Measurements from ENCODE around the gene KCNK3. TPM values are rescaled to one million over a fixed set of nuclear protein-coding genes. Genes with fewer than 3 reads are reported as not detected.
"Not testable (repeated sequence)": the region's sequence is repeated elsewhere in the genome, so short reads cannot be mapped to it uniquely, and the experiment has no call there.

The KCNK3 gene
- total and polyA plus RNA-seq, 2 experiments from 2014 or later, result 2.9 to 3.1 TPM

- H3K27me3 ChIP-seq, result no peaks in the 10 kb centered on the region
- H3K9me3 ChIP-seq (ENCODE audit: low read depth), result no peaks in the 10 kb centered on the region
- peaks cover 6% of the 10 kb centered on the region for H3K4me1 ChIP-seq (ENCODE audit: low read depth)
- TF ChIP-seq CTCF (IDR thresholded peaks at IDR 0.05; ENCODE audit: low read depth, low read length), result no peak
- no peak overlapping the region for H3K4me3 ChIP-seq
- H3K27ac ChIP-seq, result no peak overlapping the region
- no peaks in the 10 kb centered on the region for H3K36me3 ChIP-seq
- no peak for DNase-seq (ENCODE audit: low read depth in 1 of 2, low spot score in 1 of 2)
Measured at GRCh38 chr2:26746934-26747333, 54.4 kb downstream of the KCNK3 start.

DNA sequence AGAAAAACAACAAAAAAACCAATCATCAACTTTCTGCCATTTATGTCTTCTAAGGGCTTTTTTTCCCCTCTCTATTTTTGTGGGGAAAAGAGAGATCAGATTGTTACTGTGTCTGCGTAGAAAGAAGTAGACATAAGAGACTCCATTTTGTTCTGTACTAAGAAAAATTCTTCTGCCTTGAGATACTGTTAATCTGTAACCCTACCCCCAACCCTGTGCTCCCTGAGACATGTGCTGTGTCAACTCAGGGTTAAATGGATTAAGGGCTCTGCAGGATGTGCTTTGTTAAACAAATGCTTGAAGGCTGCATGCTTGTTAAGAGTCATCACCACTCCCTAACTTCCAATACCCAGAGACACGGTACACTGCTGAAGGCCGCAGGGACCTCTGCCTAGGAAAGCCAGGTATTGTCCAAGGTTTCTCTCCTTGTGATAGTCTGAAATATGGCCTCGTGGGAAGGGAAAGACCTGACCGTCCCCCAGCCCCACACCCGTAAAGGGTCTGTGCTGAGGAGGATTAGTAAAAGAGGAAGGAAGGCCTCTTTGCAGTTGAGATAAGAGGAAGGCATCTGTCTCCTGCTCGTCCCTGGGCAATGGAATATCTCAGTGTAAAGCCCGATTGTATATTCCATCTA, 57.4 kb downstream of the KCNK3 start:
- not testable (repeated sequence) for H3K27me3 ChIP-seq; DNase-seq (ENCODE audit: low read depth in 1 of 2, low spot score in 1 of 2); H3K4me1 ChIP-seq (ENCODE audit: low read depth); H3K36me3 ChIP-seq; H3K27ac ChIP-seq; H3K9me3 ChIP-seq (ENCODE audit: low read depth); H3K4me3 ChIP-seq

DNA sequence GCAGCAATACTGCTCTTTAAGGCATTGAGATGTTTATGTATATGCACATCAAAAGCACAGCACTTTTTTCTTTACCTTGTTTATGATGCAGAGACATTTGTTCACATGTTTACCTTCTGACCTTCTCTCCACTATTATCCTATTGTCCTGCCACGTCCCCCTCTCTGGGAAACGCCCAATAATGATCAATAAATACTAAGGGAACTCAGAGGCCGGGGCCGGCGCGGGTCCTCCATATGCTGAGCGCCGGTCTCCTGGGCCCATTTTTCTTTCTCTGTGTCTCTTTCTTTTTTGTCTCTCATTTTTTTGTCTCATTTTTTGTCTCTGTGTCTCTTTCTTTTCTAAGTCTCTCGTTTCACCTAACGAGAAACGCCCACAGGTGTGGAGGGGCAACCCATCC, 57.9 kb downstream of the KCNK3 start:
- H3K4me3 ChIP-seq; H3K36me3 ChIP-seq; DNase-seq (ENCODE audit: low read depth in 1 of 2, low spot score in 1 of 2); H3K9me3 ChIP-seq (ENCODE audit: low read depth); H3K27me3 ChIP-seq; H3K4me1 ChIP-seq (ENCODE audit: low read depth); H3K27ac ChIP-seq: not testable (repeated sequence)

DNA sequence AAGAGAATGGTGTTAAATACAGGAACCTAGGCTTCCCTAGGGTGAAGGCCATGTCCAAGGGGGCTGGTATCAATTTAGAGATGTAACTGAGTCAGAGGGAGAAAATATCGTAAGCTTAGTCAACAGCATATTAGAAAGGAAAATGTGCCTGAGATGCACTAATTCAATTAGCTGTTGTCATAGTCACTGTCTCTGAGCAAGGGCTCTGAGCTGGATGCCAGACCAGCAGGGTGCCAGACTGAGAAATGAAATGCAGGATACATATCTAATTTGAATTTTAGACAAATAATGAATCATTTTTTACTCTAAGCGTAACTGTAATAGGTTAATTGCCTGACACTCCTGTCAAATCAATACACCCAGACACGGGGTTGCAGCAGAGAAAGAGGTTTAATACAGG, 60.1 kb downstream of the KCNK3 start:
- Histone ChIP-seq H3K4me1 (ENCODE audit: low read depth) (peaks cover 6% of the 10 kb centered on the region), H3K36me3 (no peaks in the 10 kb centered on the region), H3K4me3 (no peak overlapping the region), H3K27ac (no peak overlapping the region), H3K9me3 (ENCODE audit: low read depth) (no peaks in the 10 kb centered on the region), H3K27me3 (no peaks in the 10 kb centered on the region)
- no peak for DNase-seq (ENCODE audit: low read depth in 1 of 2, low spot score in 1 of 2)
- no peak for TF ChIP-seq CTCF (IDR thresholded peaks at IDR 0.05; ENCODE audit: low read depth, low read length)

GRCh38 chr2:26754539-26754938, 62.0 kb downstream of the KCNK3 start:
- Histone ChIP-seq H3K27me3 (no peaks in the 10 kb centered on the region), H3K9me3 (ENCODE audit: low read depth) (no peaks in the 10 kb centered on the region), H3K36me3 (no peaks in the 10 kb centered on the region), H3K4me3 (no peak overlapping the region), H3K4me1 (ENCODE audit: low read depth) (peaks cover 6% of the 10 kb centered on the region), H3K27ac (no peak overlapping the region)
- no peak for DNase-seq (ENCODE audit: low read depth in 1 of 2, low spot score in 1 of 2)
- no peak for TF ChIP-seq CTCF (IDR thresholded peaks at IDR 0.05; ENCODE audit: low read depth, low read length)

GRCh38 chr2:26754972-26755670, 62.6 kb downstream of the KCNK3 start:
- no peak for DNase-seq (ENCODE audit: low read depth in 1 of 2, low spot score in 1 of 2)
- Histone ChIP-seq H3K27me3 (no peaks in the 10 kb centered on the region), H3K27ac (no peak overlapping the region), H3K4me3 (no peak overlapping the region), H3K4me1 (ENCODE audit: low read depth) (peaks cover under 1% of the 10 kb centered on the region), H3K9me3 (ENCODE audit: low read depth) (no peaks in the 10 kb centered on the region), H3K36me3 (no peaks in the 10 kb centered on the region)
- TF ChIP-seq CTCF (IDR thresholded peaks at IDR 0.05; ENCODE audit: low read depth, low read length), result no peak
